ENCODE data around the gene SPOCK1. TPM values are rescaled to one million over a fixed set of nuclear protein-coding genes. Genes with fewer than 3 reads are reported as not detected.

Gene SPOCK1
- total and polyA plus RNA-seq, 9 of the 15 experiments (the other 6 are each of a cell fraction or from before 2014, with no cell fraction given), result 0.01 to 0.35 (median 0.04) TPM; not detected in 6

DNA sequence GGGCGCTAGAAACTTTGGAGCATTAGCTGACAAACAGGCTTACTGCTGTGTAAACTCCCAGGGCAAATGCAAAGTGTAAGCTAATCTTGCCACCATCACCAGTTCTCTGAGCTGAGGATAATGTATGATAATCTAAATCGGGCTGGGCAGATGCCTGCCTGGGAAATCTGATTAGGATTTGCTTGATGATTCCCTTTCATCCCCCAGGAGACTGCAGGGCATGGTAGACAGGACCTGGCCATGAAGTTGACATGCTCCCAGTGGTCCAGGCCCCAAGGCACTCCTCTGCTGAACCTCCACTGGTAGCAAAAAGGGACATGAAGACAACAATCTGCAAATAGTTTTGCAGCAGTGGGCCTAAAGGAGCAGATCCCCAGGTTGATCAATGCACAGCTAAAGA is 317.5 kb downstream of the SPOCK1 start:
- FAIRE-seq, result no peak
- Histone ChIP-seq H3K36me3 (ENCODE audit: control insufficient read depth, insufficient read depth, low read length) (no peaks in the 10 kb centered on the region), H2AFZ (ENCODE audit: low read depth, low read length) (no peak overlapping the region), H3K4me1 (replicated peaks in 1 of 2; ENCODE audit: control insufficient read depth in 2 of 2, insufficient read depth in 2 of 2, low read length in 2 of 2) (no peaks in the 10 kb centered on the region), H3K4me2 (ENCODE audit: insufficient read depth, low read length) (no peak overlapping the region), H4K20me1 (replicated peaks; ENCODE audit: control insufficient read depth, insufficient read depth, low read length) (no peaks in the 10 kb centered on the region; the same call in 1 of the 2 replicates), H3K79me2 (ENCODE audit: control insufficient read depth, insufficient read depth, low read length) (no peaks in the 10 kb centered on the region), H3K9ac (ENCODE audit: insufficient read depth in 1 of 2, low read depth in 2 of 2, low read length in 2 of 2) (no peak overlapping the region), H3K4me3 (no peak overlapping the region), H3K27me3 (ENCODE audit: control insufficient read depth in 2 of 2, insufficient read depth in 2 of 2, low read length in 2 of 2) (no peaks in the 10 kb centered on the region), H3K9me3 (replicated peaks; ENCODE audit: control insufficient read depth, insufficient read depth, low read depth, low read length) (no peaks in the 10 kb centered on the region), H3K9me1 (ENCODE audit: control insufficient read depth, insufficient read depth, low read length) (no peaks in the 10 kb centered on the region), H3K27ac (ENCODE audit: extremely low read depth, low read depth, low read length) (no peak overlapping the region)
- no TSS peak for BruUV-seq (replicated peaks)
- POLR2A ChIA-PET, result interaction anchor here (1.2 kb wide), 1 partner anchor 10 kb away, joined by 3 read pairs; no protein-coding TSS in a partner anchor
- in situ Hi-C loops (cut with MboI) (no loop called here), intact Hi-C loops (cut with micrococcal nuclease) (no loop called here)
- WGBS (ENCODE audit: insufficient coverage, low coverage, missing lambda C conversion rate), result 0% methylated on average over 2 of the region's 2 CpGs
- no peak for DNase-seq (ENCODE audit: extremely low read depth in 1 of 4, low spot score in 3 of 4)
- CTCF ChIA-PET (ENCODE audit: low intra/inter-chr PET ratio), result no interaction called here
- no peak for ATAC-seq
- TF ChIP-seq TAF7 (tag; IDR thresholded peaks at IDR 0.05), result no peak
- TF ChIP-seq, protein P1, sequence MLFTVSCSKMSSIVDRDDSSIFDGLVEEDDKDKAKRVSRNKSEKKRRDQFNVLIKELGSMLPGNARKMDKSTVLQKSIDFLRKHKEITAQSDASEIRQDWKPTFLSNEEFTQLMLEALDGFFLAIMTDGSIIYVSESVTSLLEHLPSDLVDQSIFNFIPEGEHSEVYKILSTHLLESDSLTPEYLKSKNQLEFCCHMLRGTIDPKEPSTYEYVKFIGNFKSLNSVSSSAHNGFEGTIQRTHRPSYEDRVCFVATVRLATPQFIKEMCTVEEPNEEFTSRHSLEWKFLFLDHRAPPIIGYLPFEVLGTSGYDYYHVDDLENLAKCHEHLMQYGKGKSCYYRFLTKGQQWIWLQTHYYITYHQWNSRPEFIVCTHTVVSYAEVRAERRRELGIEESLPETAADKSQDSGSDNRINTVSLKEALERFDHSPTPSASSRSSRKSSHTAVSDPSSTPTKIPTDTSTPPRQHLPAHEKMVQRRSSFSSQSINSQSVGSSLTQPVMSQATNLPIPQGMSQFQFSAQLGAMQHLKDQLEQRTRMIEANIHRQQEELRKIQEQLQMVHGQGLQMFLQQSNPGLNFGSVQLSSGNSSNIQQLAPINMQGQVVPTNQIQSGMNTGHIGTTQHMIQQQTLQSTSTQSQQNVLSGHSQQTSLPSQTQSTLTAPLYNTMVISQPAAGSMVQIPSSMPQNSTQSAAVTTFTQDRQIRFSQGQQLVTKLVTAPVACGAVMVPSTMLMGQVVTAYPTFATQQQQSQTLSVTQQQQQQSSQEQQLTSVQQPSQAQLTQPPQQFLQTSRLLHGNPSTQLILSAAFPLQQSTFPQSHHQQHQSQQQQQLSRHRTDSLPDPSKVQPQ (CRISPR knock-in tag; IDR thresholded peaks at IDR 0.05; ENCODE audit: borderline replicate concordance), result no peak
- TF ChIP-seq, protein P2, sequence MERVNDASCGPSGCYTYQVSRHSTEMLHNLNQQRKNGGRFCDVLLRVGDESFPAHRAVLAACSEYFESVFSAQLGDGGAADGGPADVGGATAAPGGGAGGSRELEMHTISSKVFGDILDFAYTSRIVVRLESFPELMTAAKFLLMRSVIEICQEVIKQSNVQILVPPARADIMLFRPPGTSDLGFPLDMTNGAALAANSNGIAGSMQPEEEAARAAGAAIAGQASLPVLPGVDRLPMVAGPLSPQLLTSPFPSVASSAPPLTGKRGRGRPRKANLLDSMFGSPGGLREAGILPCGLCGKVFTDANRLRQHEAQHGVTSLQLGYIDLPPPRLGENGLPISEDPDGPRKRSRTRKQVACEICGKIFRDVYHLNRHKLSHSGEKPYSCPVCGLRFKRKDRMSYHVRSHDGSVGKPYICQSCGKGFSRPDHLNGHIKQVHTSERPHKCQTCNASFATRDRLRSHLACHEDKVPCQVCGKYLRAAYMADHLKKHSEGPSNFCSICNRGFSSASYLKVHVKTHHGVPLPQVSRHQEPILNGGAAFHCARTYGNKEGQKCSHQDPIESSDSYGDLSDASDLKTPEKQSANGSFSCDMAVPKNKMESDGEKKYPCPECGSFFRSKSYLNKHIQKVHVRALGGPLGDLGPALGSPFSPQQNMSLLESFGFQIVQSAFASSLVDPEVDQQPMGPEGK (CRISPR knock-in tag; IDR thresholded peaks at IDR 0.05; ENCODE audit: borderline replicate concordance), result no peak
- TF ChIP-seq SMAD1 (IDR thresholded peaks at IDR 0.05; ENCODE audit: low read depth, low read length, partially characterized antibody), result no peak
- no peak for TF ChIP-seq ZNF695 (CRISPR knock-in tag; IDR thresholded peaks at IDR 0.05)
- TF ChIP-seq SMC3 (conservative IDR thresholded peaks at IDR 0.05; ENCODE audit: insufficient read depth, low read depth, low read length), result no peak
- no peak for TF ChIP-seq BCOR (IDR thresholded peaks at IDR 0.05)
- TF ChIP-seq MCM5 (IDR thresholded peaks at IDR 0.05; ENCODE audit: low read depth), result no peak
- no peak for TF ChIP-seq JUN (IDR thresholded peaks at IDR 0.05; ENCODE audit: borderline replicate concordance, low read depth, low read length)
- no peak for TF ChIP-seq JUN (CRISPR knock-in tag; IDR thresholded peaks at IDR 0.05; ENCODE audit: borderline replicate concordance)
- TF ChIP-seq RFX7 (CRISPR knock-in tag; IDR thresholded peaks at IDR 0.05), result no peak
- TF ChIP-seq ZBTB34 (CRISPR knock-in tag; IDR thresholded peaks at IDR 0.05), result no peak
- no peak for TF ChIP-seq MITF (IDR thresholded peaks at IDR 0.05)
- TF ChIP-seq PHTF2 (CRISPR knock-in tag; IDR thresholded peaks at IDR 0.05), result no peak
- no peak for TF ChIP-seq SIN3A (IDR thresholded peaks at IDR 0.05; ENCODE audit: borderline replicate concordance in 2 of 2, control insufficient read depth in 1 of 2, low read depth in 2 of 2, low read length in 2 of 2)
- no peak for TF ChIP-seq KLF10 (CRISPR knock-in tag; IDR thresholded peaks at IDR 0.05)
- no peak for TF ChIP-seq KAT7 (CRISPR knock-in tag; IDR thresholded peaks at IDR 0.05; ENCODE audit: borderline replicate concordance)
